Osteoblast (primary cell): Measurements from ENCODE around the gene UGT3A2. TPM values are rescaled to one million over a fixed set of nuclear protein-coding genes. Genes with fewer than 3 reads are reported as not detected.

Experiments used
- DNase-seq: peaks from one replicate; pipeline ENCODE4 v3.0.0; 2011; ENCODE audit warnings: low spot score, mixed read lengths; ENCODE audit not compliant: insufficient read length; ENCODE audit errors: missing footprints
- H2AFZ ChIP-seq: 2 replicates; pipeline ENCODE4 v1.6.0; 2011; ENCODE audit warnings: mild to moderate bottlenecking, low read length
- H3K27ac ChIP-seq: 2 replicates; pipeline ENCODE4 v1.5.1; 2011; ENCODE audit warnings: mild to moderate bottlenecking, low read depth, low read length, moderate library complexity
- H3K27me3 ChIP-seq: 2 replicates; pipeline ENCODE4 v1.6.0; 2012; ENCODE audit warnings: mild to moderate bottlenecking, control low read depth, inconsistent platforms, low read length, moderate library complexity; ENCODE audit not compliant: insufficient read depth
- H3K36me3 ChIP-seq: 2 replicates; pipeline ENCODE4 v1.5.1; 2011; ENCODE audit warnings: mild to moderate bottlenecking, low read length, control low read depth, moderate library complexity; ENCODE audit not compliant: insufficient read depth
- H3K4me1 ChIP-seq: 2 replicates; pipeline ENCODE4 v1.5.1; 2011; ENCODE audit warnings: mild to moderate bottlenecking, low read length, control low read depth, moderate library complexity; ENCODE audit not compliant: insufficient read depth
- H3K4me2 ChIP-seq: 2 replicates; pipeline ENCODE4 v1.6.0; 2011; ENCODE audit warnings: mild to moderate bottlenecking, low read length; ENCODE audit not compliant: insufficient read depth
- H3K4me3 ChIP-seq: fragments of 200-600 bp; sonication (generic); 3 replicates; pipeline ENCODE4 v1.5.1; 2012; ENCODE audit warnings: mild to moderate bottlenecking, low read length, inconsistent platforms; ENCODE audit not compliant: insufficient read depth
- H3K79me2 ChIP-seq: 2 replicates; pipeline ENCODE4 v1.6.0; 2012; ENCODE audit warnings: mild to moderate bottlenecking, low read length, control low read depth, inconsistent platforms; ENCODE audit not compliant: insufficient read depth
- H3K9me3 ChIP-seq: 2 replicates; pipeline ENCODE4 v1.5.1; 2011; ENCODE audit warnings: low read depth, low read length, control low read depth
- H4K20me1 ChIP-seq: 2 replicates; pipeline ENCODE4 v1.6.0; 2012; ENCODE audit warnings: mild to moderate bottlenecking, low read length, control low read depth; ENCODE audit not compliant: insufficient read depth
- total RNA-seq: library from RNA; depleted of rRNA; stranded (reverse); fragments of >200 nt; gene quantifications from 2 replicates; pipeline ENCODE4 v1.2.3, GENCODE V29; 2012
- TF ChIP-seq, protein P1 (sequence below): IDR thresholded peaks from 2 replicates; pipeline ENCODE4 v1.5.1; 2011; ENCODE audit warnings: mild to moderate bottlenecking, low read depth, low read length, moderate library complexity; ENCODE audit errors: extremely low read depth

The UGT3A2 gene
- total RNA-seq, 1 donor: under 0.01 TPM

DNA sequence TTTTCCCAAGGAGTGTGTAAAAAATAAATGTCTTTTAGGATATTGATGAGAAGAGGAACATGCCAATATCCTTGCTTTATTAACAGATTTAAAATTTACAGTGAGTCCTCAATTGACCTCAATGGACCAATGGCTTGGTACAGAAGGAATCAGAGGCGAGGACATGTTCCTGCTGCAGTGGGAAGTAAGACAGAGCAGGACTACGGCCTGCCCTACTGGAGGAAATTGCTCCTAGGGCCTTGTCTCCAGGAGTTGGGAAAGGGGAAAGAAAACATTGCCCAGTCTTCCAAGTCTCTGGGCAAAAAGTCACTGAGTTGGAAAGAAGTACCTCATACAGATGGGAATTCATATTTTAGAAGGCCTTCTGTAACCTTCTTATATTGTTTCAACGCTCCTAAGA is 33.1 kb upstream of the UGT3A2 start:
- Histone ChIP-seq H2AFZ (no peak overlapping the region), H3K4me2 (no peak overlapping the region), H3K9me3 (no peaks in the 10 kb centered on the region), H4K20me1 (no peaks in the 10 kb centered on the region), H3K4me3 (no peak overlapping the region), H3K27me3 (no peaks in the 10 kb centered on the region), H3K27ac (no peak overlapping the region), H3K36me3 (peaks cover 11% of the 10 kb centered on the region), H3K4me1 (no peaks in the 10 kb centered on the region), H3K79me2 (no peaks in the 10 kb centered on the region)
- no peak for DNase-seq
- TF ChIP-seq, protein P1, sequence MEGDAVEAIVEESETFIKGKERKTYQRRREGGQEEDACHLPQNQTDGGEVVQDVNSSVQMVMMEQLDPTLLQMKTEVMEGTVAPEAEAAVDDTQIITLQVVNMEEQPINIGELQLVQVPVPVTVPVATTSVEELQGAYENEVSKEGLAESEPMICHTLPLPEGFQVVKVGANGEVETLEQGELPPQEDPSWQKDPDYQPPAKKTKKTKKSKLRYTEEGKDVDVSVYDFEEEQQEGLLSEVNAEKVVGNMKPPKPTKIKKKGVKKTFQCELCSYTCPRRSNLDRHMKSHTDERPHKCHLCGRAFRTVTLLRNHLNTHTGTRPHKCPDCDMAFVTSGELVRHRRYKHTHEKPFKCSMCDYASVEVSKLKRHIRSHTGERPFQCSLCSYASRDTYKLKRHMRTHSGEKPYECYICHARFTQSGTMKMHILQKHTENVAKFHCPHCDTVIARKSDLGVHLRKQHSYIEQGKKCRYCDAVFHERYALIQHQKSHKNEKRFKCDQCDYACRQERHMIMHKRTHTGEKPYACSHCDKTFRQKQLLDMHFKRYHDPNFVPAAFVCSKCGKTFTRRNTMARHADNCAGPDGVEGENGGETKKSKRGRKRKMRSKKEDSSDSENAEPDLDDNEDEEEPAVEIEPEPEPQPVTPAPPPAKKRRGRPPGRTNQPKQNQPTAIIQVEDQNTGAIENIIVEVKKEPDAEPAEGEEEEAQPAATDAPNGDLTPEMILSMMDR: no peak

- Histone ChIP-seq H3K4me1 (no peaks in the 10 kb centered on the region), H3K79me2 (no peaks in the 10 kb centered on the region), H3K9me3 (no peaks in the 10 kb centered on the region), H3K27me3 (no peaks in the 10 kb centered on the region), H3K4me3 (no peak overlapping the region), H2AFZ (no peak overlapping the region), H4K20me1 (no peaks in the 10 kb centered on the region), H3K36me3 (no peaks in the 10 kb centered on the region), H3K4me2 (no peak overlapping the region), H3K27ac (no peak overlapping the region)
- TF ChIP-seq, protein P1: no peak
- DNase-seq: no peak
These were observed 29.8 kb upstream of the UGT3A2 start for GRCh38 chr5:36096486-36096885.

- Histone ChIP-seq H3K27ac (no peak overlapping the region), H3K27me3 (no peaks in the 10 kb centered on the region), H2AFZ (no peak overlapping the region), H4K20me1 (no peaks in the 10 kb centered on the region), H3K79me2 (no peaks in the 10 kb centered on the region), H3K9me3 (no peaks in the 10 kb centered on the region), H3K36me3 (no peaks in the 10 kb centered on the region), H3K4me3 (no peak overlapping the region), H3K4me1 (no peaks in the 10 kb centered on the region), H3K4me2 (no peak overlapping the region)
- no peak for DNase-seq
- TF ChIP-seq, protein P1: peak; percentile 59
These were observed 23.3 kb upstream of the UGT3A2 start for GRCh38 chr5:36089989-36090388.

- Histone ChIP-seq H3K27ac (no peak overlapping the region), H3K4me1 (no peaks in the 10 kb centered on the region), H3K9me3 (no peaks in the 10 kb centered on the region), H4K20me1 (no peaks in the 10 kb centered on the region), H3K4me3 (no peak overlapping the region), H3K79me2 (no peaks in the 10 kb centered on the region), H2AFZ (peak overlapping the region; percentile 69), H3K4me2 (peak overlapping the region; percentile 34), H3K27me3 (peaks cover 13% of the 10 kb centered on the region), H3K36me3 (no peaks in the 10 kb centered on the region)
- TF ChIP-seq, protein P1: peak; percentile 76
- DNase-seq: peak; percentile 80
These were observed 12.6 kb upstream of the UGT3A2 start for GRCh38 chr5:36079200-36079781.
